NCI-H82 treated with DMSO at 0.1 percent for 48 hours (cell line): ENCODE measurements around the gene CSTPP1.
"Not testable (repeated sequence)": the region's sequence is repeated elsewhere in the genome, so short reads cannot be mapped to it uniquely, and the experiment has no call there.

Experiments used
- DNase-seq: peaks from one replicate; lab custom pipeline; 2025; ENCODE audit not compliant: unreplicated experiment; lab: John Stamatoyannopoulos, UW

The CSTPP1 gene

GRCh38 chr11:46907606-46908005 lies 29.0 kb upstream of the CSTPP1 start:
- DNase-seq: no peak

GRCh38 chr11:46912526-46913150 lies 23.9 kb upstream of the CSTPP1 start:
- DNase-seq: peak; percentile 5

DNA sequence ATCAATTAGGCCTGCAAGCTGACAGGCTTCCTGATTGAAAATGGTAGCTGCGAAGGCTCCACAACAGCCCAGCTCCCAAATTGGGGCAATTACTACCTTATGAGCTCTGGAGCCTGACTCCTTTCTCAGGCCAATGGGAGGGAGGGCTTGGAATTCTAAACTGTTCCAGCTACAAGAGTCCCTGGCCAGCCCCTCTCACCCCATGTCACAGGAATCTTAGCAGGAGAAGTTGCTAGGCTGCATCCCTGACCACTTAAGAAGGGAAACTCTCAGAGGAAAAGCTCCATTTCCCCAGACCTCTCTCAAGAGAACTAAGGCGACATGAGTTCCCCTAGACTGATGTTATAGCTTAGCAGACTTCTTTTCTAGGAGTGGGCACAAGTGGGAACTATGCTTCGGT lies 23.1 kb upstream of the CSTPP1 start:
- no peak for DNase-seq

DNA sequence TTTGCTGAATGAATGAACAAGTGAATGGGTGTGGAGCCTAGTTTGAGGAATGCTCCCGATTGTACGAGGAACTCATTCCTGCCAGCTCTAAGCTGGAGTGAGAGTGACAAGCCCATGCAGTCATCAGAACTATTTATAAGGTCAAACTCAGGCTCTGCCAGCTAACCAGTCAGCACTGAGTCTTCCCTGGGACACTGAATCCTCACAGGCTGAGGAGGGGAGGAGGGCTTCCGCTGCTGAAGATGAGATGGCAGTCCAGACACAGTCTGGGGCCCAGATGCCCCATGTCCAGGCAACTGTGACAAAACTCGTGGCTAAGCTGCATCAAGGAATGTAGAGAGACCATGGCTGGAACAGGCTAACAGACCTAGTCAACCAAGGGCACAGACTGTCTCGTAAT lies 22.2 kb upstream of the CSTPP1 start:
- no peak for DNase-seq

- DNase-seq: no peak
These were observed 21.7 kb upstream of the CSTPP1 start for GRCh38 chr11:46914910-46915309.

- no peak for DNase-seq
These were observed 20.1 kb upstream of the CSTPP1 start for GRCh38 chr11:46916286-46917108.

DNA sequence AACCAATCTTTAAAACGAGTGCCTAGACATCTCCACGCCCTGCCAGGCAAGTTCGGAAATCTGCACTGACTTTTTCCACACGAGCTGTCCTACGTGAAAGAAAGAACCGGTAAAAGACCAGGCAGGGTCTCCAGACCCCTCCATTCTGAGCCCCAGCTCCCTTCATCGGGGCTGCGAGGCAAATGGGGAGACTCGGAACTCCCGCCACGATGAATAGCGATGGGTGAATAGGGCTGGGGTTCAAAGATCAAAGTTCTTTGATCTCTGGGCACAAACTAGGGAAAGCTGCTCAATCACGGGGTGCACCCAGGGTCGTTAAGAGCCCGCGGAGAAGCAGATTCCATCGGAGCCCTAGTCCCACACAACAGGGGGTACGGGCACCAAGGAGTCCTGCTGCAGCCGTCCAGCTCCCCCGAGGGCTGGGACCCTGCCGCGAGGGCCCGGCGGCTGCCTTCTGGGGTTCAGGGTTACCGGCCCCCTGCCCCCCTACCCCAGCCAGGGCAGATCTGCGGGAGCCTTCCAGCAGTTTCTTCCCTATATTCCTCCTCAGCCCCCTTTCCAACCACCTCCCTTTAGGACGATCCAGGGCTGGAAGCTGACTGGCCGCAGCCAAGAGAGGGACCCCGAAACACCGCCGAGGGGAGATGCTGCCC lies 19.3 kb upstream of the CSTPP1 start:
- DNase-seq: no peak

- no peak for DNase-seq
These were observed 18.8 kb upstream of the CSTPP1 start for GRCh38 chr11:46917762-46918082.

DNA sequence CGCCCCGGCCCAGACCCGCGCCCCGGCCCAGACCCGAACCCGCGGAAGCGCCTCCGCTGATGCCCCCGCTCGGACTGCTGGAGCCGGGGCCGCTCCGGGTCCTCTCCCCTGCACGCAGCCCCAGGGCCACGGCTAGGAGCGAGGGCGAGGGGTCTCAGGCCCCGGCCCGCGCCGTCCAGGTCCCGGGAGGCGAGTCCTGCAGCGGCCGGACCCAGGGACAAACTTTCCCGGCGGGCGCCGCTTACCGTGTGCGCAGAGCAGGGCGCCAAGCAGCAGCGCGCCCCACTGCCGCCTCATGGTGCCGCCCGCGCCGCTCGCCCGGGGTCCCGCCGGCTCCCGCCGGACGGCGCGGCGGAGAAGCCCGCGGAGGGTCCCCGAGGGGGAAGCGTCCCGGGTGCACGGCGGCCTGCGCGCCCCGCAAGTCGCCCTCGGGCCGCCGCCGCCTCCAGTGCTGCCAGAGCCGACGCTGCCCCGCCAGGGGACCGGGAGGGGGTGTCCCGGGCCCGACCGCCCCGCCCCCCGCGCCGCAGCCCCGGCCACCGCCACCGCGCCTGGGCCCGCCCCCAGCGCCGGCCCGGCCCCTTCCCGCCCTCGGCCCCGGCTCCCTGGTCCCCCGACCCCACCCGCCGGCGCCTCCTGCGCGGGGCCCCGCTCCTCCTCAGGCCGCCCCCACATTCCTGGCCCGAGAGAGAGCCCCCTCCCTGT lies 18.3 kb upstream of the CSTPP1 start, which contains the start of gene LRP4:
LRP4 (minus strand) TSS at position 468 of the 705 bp plus-strand sequence; CDS start at position 297, 171 bp downstream.
- DNase-seq: no peak

DNA sequence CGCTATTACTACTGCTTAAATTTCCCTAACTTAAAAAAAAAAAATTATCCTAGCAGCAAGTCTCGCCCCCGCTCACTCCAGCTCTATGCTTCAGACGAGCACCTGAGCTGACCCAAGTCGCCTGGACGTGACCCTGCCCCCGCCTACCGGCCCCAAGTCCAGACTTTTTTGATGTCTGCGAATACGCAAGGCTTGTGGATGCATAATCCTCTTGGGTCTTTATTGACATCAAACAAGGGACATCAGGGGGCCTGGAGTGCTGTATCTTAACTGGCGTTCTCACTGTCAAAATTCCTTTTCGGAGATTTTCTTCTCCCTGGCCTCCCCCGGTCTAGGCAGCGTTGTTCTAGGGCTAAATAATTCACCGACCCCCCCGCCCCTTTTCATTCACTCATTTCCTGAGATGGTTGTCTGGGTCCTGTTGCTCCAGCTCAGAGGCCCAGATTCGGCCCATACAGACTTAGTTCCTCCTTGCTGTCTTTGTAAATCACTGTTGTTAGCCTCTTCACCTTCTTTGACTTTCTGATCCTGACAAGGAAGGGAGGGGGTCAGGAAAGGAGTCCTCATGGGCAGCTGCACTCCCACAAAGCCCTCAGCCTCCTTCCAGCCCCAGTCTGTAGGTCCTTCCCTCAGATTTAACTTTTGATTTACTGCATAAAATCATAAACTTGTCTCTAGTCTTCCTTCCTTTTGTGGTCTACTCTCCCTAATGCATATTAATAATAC lies 17.6 kb upstream of the CSTPP1 start:
- no peak for DNase-seq

DNA sequence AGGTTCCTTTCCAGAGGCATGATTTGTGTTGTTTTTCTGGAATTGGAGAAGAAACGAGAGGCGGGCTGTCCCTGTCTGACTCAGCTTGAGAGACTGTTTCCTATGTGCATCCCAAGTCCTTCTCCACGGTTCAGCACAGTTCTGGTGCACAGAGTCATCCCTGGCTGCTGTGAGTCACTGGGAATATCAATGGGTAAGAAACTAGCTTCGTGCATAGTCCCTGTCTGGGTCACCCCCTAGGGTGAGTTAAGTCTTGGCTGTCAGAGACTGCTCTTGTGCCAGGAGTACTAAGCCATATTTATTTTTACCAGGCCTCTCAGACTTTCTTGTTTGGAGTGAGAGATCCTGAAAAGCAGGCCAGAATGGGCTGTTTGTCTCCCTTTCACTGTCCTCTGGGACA lies 15.8 kb upstream of the CSTPP1 start:
- no peak for DNase-seq

GRCh38 chr11:46927928-46928327 lies 8.6 kb upstream of the CSTPP1 start:
- DNase-seq: not testable (repeated sequence)

- not testable (repeated sequence) for DNase-seq
These were observed 7.9 kb upstream of the CSTPP1 start for GRCh38 chr11:46928701-46929100.

GRCh38 chr11:46930089-46930488 lies 6.5 kb upstream of the CSTPP1 start:
- DNase-seq: no peak

- DNase-seq: no peak
These were observed 5.6 kb downstream of the CSTPP1 start for GRCh38 chr11:46942172-46942571.

DNA sequence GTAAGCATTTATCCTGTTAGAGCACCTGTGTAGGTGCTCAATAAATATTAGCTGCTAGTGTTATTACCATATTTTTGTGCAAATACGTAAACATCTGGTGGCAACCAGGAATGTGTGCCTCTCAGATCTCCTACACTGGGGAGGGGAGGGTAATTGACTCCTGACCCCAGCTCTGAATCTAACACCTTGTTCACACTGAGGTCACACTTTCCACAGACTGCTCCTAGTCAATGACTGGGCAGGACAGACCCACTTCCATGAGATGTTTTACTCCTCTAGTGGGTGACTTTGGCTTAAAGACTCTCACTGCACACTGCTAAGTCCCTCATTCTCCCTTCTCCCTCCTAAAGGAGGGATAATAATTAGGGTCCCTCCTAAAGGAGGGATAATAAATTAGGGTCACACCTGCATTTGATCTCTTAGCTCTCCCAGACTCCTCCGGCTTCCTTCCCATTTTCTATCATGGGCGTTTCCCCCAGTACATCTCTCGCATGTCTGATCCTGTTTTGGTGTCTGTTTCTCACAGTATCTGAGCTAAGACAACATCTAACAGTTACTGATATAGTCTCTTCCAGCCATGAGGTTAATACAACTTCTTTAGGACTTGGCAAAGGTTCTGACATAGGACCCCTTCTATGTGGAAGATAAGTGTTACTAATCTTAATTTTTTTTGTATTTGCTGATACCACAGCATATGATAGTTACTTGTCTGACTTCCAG lies 8.0 kb downstream of the CSTPP1 start:
- DNase-seq: no peak

DNA sequence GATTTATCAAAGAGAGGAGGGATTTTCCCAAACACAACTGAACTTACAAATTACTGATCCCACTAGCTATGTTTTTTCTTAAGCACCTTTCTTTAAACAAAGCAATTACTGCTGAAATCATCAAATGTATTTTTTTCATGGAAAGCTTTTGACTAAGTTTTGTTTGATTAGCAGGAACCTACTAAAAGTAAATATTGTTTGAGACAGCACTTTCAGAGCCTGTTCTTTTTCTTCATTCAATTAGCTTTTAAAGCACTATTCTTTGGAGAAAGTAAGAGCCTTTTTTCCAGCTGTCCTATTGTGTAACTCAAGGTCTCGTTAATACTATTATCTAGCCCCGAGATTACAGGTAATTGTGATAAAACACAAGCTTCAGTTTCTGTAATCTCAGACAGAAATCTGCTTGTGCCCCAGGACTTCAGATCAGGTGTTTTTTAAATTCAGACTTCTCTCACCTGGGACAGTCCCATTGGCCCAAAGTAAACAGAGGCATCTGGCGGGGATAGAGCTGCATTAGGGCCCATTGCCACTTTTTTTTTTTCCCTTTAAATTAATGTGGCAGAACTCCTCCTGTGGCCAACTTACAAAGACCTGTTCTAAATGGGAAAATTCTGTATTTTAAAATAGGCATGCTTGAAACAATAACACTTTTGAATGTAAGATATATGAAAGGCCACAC lies 11.0 kb downstream of the CSTPP1 start:
- peak; percentile 36 for DNase-seq

DNA sequence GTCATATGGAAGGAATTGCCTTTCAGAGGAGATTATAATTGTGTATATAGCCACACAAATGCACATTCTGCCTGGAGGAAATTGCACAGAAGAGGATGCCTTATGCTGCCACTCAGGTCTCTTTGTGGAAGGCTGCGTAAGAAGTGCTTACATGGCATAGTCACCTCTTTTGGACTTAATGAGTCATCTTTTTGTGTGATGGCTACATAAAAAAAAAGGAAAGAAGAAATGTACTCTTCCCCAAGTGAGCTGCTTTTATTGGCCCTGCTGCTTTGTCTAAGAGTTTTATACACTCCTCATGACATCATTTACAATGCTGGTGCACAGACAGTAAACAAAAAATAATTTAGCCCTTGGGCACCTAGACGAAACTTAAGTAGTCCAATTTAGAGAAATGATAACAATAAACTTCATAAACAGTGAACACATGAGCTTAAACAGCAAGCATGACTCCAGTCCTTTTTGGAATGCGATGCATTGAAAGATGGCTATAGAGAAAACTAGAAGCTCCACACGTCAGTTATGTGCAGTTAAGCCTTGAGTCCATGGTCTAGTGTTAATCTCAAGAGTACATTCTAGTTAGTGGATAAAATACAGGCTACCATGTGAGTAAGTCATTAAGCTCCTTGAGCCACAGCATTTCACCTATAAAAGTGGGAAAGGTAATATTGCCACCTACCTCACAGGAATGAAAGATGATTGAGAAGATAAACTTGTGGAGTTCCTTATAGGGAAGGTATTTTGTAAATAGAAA lies 12.0 kb downstream of the CSTPP1 start:
- no peak for DNase-seq

GRCh38 chr11:46949297-46949696 lies 12.7 kb downstream of the CSTPP1 start:
- no peak for DNase-seq
